GM23338 (cell line): Measurements from ENCODE around the gene PTTG1IP. TPM values are rescaled to one million over a fixed set of nuclear protein-coding genes. Genes with fewer than 3 reads are reported as not detected.

Experiments used
- ATAC-seq: fragments of 200-7000 bp; cut with Tn5 transposase; 3 replicates; pipeline ENCODE4 v1.9.1; 2020
- DNase-seq: peaks from one replicate; pipeline ENCODE4 v3.0.0-alpha.2; 2015; ENCODE audit warnings: low spot score
- H2AFZ ChIP-seq: fragments of 200-600 bp; sonication (generic); 2 replicates; pipeline ENCODE4 v1.8.0; 2016; ENCODE audit warnings: antibody characterized with exemption, mild to moderate bottlenecking, moderate library complexity
- H3F3A ChIP-seq: fragments of 200-600 bp; sonication (generic); replicated peaks from 2 replicates; pipeline ENCODE4 v1.8.0; 2017; ENCODE audit warnings: antibody characterized with exemption, mixed run types, low read depth
- H3K27ac ChIP-seq: fragments of 200-600 bp; sonication (generic); 2 replicates; pipeline ENCODE4 v1.6.1; 2016; ENCODE audit warnings: low read depth
- H3K27me3 ChIP-seq: fragments of 200-600 bp; sonication (generic); 2 replicates; pipeline ENCODE4 v1.8.0; 2016; ENCODE audit warnings: mild to moderate bottlenecking, mixed run types, moderate library complexity; ENCODE audit not compliant: insufficient read depth
- H3K36me3 ChIP-seq: fragments of 200-600 bp; sonication (generic); 2 replicates; pipeline ENCODE4 v1.8.0; 2016; ENCODE audit warnings: mild to moderate bottlenecking; ENCODE audit not compliant: insufficient read depth
- H3K4me1 ChIP-seq: fragments of 200-600 bp; sonication (generic); 2 replicates; pipeline ENCODE4 v1.8.0; 2016; ENCODE audit warnings: mild to moderate bottlenecking, moderate library complexity; ENCODE audit not compliant: insufficient read depth
- H3K4me2 ChIP-seq: fragments of 200-600 bp; sonication (generic); 2 replicates; pipeline ENCODE4 v1.7.1; 2017; ENCODE audit warnings: mixed run types
- H3K4me3 ChIP-seq: fragments of 200-600 bp; sonication (generic); 2 replicates; pipeline ENCODE4 v1.6.1; 2016; ENCODE audit warnings: mixed run types
- H3K79me2 ChIP-seq: fragments of 200-600 bp; sonication (generic); replicated peaks from 2 replicates; pipeline ENCODE4 v1.8.0; 2017; ENCODE audit warnings: mild to moderate bottlenecking; ENCODE audit not compliant: insufficient read depth
- H3K9me2 ChIP-seq: fragments of 200-600 bp; sonication (generic); 2 replicates; pipeline ENCODE4 v1.8.0; 2017; ENCODE audit not compliant: insufficient read depth
- H4K20me1 ChIP-seq: fragments of 200-600 bp; sonication (generic); replicated peaks from 2 replicates; pipeline ENCODE4 v1.8.0; 2017; ENCODE audit warnings: mild to moderate bottlenecking; ENCODE audit not compliant: insufficient read depth
- H3K27ac Mint-ChIP-seq: 2 replicates; pipeline ENCODE4 v1.8.0; 2020; ENCODE audit warnings: inconsistent platforms, mild to moderate bottlenecking, moderate library complexity, mixed read lengths
- H3K27me3 Mint-ChIP-seq: 3 replicates; pipeline ENCODE4 v1.8.0; 2022; ENCODE audit warnings: low read depth, mild to moderate bottlenecking, moderate library complexity, mixed read lengths, inconsistent platforms; ENCODE audit not compliant: insufficient read depth, poor library complexity
- H3K36me3 Mint-ChIP-seq: 3 replicates; pipeline ENCODE4 v1.8.0; 2021; ENCODE audit warnings: low read depth, mild to moderate bottlenecking, inconsistent platforms, moderate library complexity, mixed read lengths
- H3K4me1 Mint-ChIP-seq: 3 replicates; pipeline ENCODE4 v1.8.0; 2020; ENCODE audit warnings: mild to moderate bottlenecking, inconsistent platforms, mixed read lengths
- H3K4me3 Mint-ChIP-seq: 3 replicates; pipeline ENCODE4 v1.8.0; 2021; ENCODE audit warnings: moderate library complexity, mild to moderate bottlenecking, inconsistent platforms, mixed read lengths
- H3K9me3 Mint-ChIP-seq: 3 replicates; pipeline ENCODE4 v1.8.0; 2020; ENCODE audit warnings: moderate library complexity, mild to moderate bottlenecking, inconsistent platforms, mixed read lengths
- CREB1 ChIP-seq: fragments of 250-450 bp; sonication (Bioruptor Pico); IDR thresholded peaks from 2 replicates; pipeline ENCODE4 v1.5.0; 2020; ENCODE audit warnings: low read depth, mild to moderate bottlenecking, moderate library complexity
- ETS1 ChIP-seq: IDR thresholded peaks from 2 replicates; pipeline ENCODE4 v1.6.1; 2016; ENCODE audit warnings: antibody characterized with exemption
- EZH2 ChIP-seq: fragments of 200-600 bp; sonication (generic); IDR thresholded peaks from one replicate; pipeline ENCODE4 v1.8.0; 2017; ENCODE audit warnings: antibody characterized with exemption, mild to moderate bottlenecking, low read depth; ENCODE audit not compliant: unreplicated experiment
- EZH2phosphoT487 ChIP-seq: fragments of 200-600 bp; sonication (generic); IDR thresholded peaks from one replicate; pipeline ENCODE4 v1.8.1; 2018; ENCODE audit warnings: antibody characterized with exemption; ENCODE audit not compliant: unreplicated experiment
- NANOG ChIP-seq: IDR thresholded peaks from 2 replicates; pipeline ENCODE4 v1.6.1; 2016; ENCODE audit warnings: antibody characterized with exemption, borderline replicate concordance
- POLR2AphosphoS5 ChIP-seq: IDR thresholded peaks from 2 replicates; pipeline ENCODE4 v1.6.1; 2016; ENCODE audit warnings: antibody characterized with exemption, low read depth
- REST ChIP-seq: IDR thresholded peaks from one replicate; pipeline ENCODE4 v1.6.1; 2018; ENCODE audit warnings: antibody characterized with exemption; ENCODE audit not compliant: unreplicated experiment
- STAT1 ChIP-seq: IDR thresholded peaks from one replicate; pipeline ENCODE4 v1.6.1; 2016; ENCODE audit warnings: antibody characterized with exemption; ENCODE audit not compliant: unreplicated experiment
- ZNF114 ChIP-seq: fragments of 250-450 bp; sonication (Bioruptor Pico); IDR thresholded peaks from 2 replicates; pipeline ENCODE4 v1.5.0; 2020; ENCODE audit warnings: mild to moderate bottlenecking, moderate library complexity
- ZNF331 ChIP-seq: fragments of 250-450 bp; sonication (Bioruptor Pico); IDR thresholded peaks from 2 replicates; pipeline ENCODE4 v1.5.0; 2020; ENCODE audit warnings: low read depth, mild to moderate bottlenecking, moderate library complexity
- polyA plus RNA-seq: library from polyadenylated mRNA; unstranded; fragments of >200 nt; fragmentation: Nextera tagmentation; extraction: Ambion mirVana; gene quantifications from 2 replicates; pipeline ENCODE4 v1.2.1, GENCODE V29; 2016
- total RNA-seq: library from RNA; depleted of rRNA; stranded (reverse); fragments of >200 nt; shearing (Covaris generic); gene quantifications from 2 replicates; pipeline ENCODE4 v1.2.3, GENCODE V29; 2014
- TF ChIP-seq, protein P1 (sequence below): fragments of 250-450 bp; sonication (Bioruptor Pico); IDR thresholded peaks from 2 replicates; pipeline ENCODE4 v1.5.0; 2020; ENCODE audit warnings: mild to moderate bottlenecking, moderate library complexity

The PTTG1IP gene
- total and polyA plus RNA-seq, 2 experiments from 2014 or later: 99.9 to 172 TPM

DNA sequence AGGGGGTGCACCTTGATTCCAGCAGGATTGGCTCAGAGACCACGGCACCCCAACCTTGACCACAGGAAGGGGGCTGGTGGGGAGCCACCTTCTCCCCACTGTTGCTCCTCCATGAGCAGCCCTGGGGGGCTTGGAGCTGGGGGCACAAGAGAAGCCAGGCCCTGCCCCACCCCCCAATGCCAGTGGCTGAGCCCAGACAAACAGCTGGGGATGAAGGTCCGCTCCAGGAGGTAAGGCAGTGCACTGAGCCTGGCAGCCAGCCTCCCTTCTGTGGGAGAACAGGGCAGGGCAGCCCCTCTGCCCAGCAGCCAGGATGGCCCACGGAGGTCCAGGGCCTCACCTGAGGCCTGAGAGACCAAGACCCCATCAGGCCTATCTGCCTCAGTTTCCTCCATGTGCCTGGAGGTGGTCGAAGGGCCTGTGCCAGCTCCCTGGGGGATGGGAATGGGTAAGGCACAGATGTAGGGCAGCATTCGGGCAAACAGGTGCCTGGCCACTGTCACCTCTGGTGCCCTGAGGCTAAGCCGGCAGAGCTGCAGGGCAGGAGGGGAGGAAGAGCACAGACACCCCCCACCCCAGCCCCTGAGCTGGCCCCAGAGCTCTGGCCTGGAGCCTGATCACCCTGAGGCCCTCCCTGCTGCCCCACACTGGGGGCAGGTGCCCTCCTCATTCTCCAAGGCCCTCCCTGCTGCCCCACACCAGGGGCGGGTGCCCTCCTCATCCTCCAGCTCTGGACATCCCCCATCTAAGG, 40.1 kb upstream of the PTTG1IP start:
- Histone ChIP-seq H3K27ac (no peak overlapping the region), H3K79me2 (no peaks in the 10 kb centered on the region), H2AFZ (no peak overlapping the region), H3K4me3 (no peak overlapping the region), H3K9me2 (no peaks in the 10 kb centered on the region), H3K36me3 (no peaks in the 10 kb centered on the region), H4K20me1 (no peaks in the 10 kb centered on the region), H3K4me2 (no peak overlapping the region), H3K27me3 (peaks cover 19% of the 10 kb centered on the region), H3F3A (no peaks in the 10 kb centered on the region), H3K4me1 (no peaks in the 10 kb centered on the region)
- no peak overlapping the region for H3K4me3 Mint-ChIP-seq
- peaks cover 44% of the 10 kb centered on the region for H3K27me3 Mint-ChIP-seq
- H3K9me3 Mint-ChIP-seq: no peaks in the 10 kb centered on the region; the same call in 2 of the 3 replicates
- TF ChIP-seq REST: no peak
- TF ChIP-seq ETS1: no peak
- no peak for TF ChIP-seq CREB1 (CRISPR knock-in tag)
- no peak for TF ChIP-seq STAT1
- no peak for TF ChIP-seq ZNF331 (CRISPR knock-in tag)
- TF ChIP-seq EZH2phosphoT487: no peak
- no peak for TF ChIP-seq ZNF114 (CRISPR knock-in tag)
- TF ChIP-seq POLR2AphosphoS5: no peak
- no peak for TF ChIP-seq EZH2
- TF ChIP-seq, protein P1, sequence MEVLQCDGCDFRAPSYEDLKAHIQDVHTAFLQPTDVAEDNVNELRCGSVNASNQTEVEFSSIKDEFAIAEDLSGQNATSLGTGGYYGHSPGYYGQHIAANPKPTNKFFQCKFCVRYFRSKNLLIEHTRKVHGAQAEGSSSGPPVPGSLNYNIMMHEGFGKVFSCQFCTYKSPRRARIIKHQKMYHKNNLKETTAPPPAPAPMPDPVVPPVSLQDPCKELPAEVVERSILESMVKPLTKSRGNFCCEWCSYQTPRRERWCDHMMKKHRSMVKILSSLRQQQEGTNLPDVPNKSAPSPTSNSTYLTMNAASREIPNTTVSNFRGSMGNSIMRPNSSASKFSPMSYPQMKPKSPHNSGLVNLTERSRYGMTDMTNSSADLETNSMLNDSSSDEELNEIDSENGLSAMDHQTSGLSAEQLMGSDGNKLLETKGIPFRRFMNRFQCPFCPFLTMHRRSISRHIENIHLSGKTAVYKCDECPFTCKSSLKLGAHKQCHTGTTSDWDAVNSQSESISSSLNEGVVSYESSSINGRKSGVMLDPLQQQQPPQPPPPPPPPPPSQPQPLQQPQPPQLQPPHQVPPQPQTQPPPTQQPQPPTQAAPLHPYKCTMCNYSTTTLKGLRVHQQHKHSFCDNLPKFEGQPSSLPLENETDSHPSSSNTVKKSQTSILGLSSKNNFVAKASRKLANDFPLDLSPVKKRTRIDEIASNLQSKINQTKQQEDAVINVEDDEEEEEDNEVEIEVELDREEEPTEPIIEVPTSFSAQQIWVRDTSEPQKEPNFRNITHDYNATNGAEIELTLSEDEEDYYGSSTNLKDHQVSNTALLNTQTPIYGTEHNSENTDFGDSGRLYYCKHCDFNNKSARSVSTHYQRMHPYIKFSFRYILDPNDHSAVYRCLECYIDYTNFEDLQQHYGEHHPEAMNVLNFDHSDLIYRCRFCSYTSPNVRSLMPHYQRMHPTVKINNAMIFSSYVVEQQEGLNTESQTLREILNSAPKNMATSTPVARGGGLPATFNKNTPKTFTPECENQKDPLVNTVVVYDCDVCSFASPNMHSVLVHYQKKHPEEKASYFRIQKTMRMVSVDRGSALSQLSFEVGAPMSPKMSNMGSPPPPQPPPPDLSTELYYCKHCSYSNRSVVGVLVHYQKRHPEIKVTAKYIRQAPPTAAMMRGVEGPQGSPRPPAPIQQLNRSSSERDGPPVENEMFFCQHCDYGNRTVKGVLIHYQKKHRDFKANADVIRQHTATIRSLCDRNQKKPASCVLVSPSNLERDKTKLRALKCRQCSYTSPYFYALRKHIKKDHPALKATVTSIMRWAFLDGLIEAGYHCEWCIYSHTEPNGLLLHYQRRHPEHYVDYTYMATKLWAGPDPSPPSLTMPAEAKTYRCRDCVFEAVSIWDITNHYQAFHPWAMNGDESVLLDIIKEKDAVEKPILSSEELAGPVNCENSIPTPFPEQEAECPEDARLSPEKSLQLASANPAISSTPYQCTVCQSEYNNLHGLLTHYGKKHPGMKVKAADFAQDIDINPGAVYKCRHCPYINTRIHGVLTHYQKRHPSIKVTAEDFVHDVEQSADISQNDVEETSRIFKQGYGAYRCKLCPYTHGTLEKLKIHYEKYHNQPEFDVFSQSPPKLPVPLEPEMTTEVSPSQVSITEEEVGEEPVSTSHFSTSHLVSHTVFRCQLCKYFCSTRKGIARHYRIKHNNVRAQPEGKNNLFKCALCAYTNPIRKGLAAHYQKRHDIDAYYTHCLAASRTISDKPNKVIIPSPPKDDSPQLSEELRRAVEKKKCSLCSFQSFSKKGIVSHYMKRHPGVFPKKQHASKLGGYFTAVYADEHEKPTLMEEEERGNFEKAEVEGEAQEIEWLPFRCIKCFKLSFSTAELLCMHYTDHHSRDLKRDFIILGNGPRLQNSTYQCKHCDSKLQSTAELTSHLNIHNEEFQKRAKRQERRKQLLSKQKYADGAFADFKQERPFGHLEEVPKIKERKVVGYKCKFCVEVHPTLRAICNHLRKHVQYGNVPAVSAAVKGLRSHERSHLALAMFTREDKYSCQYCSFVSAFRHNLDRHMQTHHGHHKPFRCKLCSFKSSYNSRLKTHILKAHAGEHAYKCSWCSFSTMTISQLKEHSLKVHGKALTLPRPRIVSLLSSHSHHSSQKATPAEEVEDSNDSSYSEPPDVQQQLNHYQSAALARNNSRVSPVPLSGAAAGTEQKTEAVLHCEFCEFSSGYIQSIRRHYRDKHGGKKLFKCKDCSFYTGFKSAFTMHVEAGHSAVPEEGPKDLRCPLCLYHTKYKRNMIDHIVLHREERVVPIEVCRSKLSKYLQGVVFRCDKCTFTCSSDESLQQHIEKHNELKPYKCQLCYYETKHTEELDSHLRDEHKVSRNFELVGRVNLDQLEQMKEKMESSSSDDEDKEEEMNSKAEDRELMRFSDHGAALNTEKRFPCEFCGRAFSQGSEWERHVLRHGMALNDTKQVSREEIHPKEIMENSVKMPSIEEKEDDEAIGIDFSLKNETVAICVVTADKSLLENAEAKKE: no peak
- no peak for TF ChIP-seq NANOG
- no peaks in the 10 kb centered on the region for H3K36me3 Mint-ChIP-seq
- H3K27ac Mint-ChIP-seq: no peak overlapping the region
- H3K4me1 Mint-ChIP-seq: peaks cover 1% of the 10 kb centered on the region
- DNase-seq: no peak
- no peak for ATAC-seq
